K562 (cell line): ENCODE measurements around the gene NAA11. TPM values are rescaled to one million over a fixed set of nuclear protein-coding genes. Genes with fewer than 3 reads are reported as not detected.
A peak's percentile ranks its signal among the peaks of the same experiment; 100 is the strongest.

ENCODE experiments used
- NFIC ChIP-seq: fragments of 450-650 bp; IDR thresholded peaks from 2 replicates; pipeline ENCODE4 v1.6.1; 2017; ENCODE audit warnings: mild to moderate bottlenecking, inconsistent platforms
- OTX1 ChIP-seq: fragments of 450-650 bp; formaldehyde crosslinking; IDR thresholded peaks from 2 replicates; pipeline ENCODE4 v1.4.0; 2022; ENCODE audit warnings: mild to moderate bottlenecking
- TEAD2 ChIP-seq: fragments of 450-650 bp; IDR thresholded peaks from 2 replicates; pipeline ENCODE4 v1.6.1; 2016; ENCODE audit warnings: missing genetic modification characterization, control low read depth, missing compliant biosample characterization
- polyA plus RNA-seq, 8 experiments: library from polyadenylated mRNA; depleted of rRNA in 4 of 8; stranded (reverse) in 5 of 8; unstranded in 3 of 8; fragments of >200 nt; fragmentation: Nextera tagmentation in 2 of 8; fragmentation: Illumina TruSeq in 1 of 8; extraction: Ambion mirVana in 2 of 8; extraction: Trizol in 1 of 8; gene quantifications; 2 replicates each; pipeline versions ENCODE4 v1.2.1 to v1.2.3, GENCODE V29; 2011 to 2014; ENCODE audit warnings: inconsistent platforms in 1 of 8, missing spikeins in 1 of 8
- total RNA-seq, 7 experiments: library from RNA; depleted of rRNA in 6 of 7; stranded (reverse); fragments of >200 nt in 6 of 7; fragmentation: Illumina TruSeq in 2 of 7; extraction: Trizol in 2 of 7; gene quantifications; 2 replicates each; pipeline versions ENCODE4 v1.2.1 to v1.2.3, GENCODE V29; 2011 to 2021; ENCODE audit warnings: low replicate concordance in 1 of 7
- TF ChIP-seq, protein P1 (sequence below), 2 experiments: fragments of 450-650 bp in 1 of 2; IDR thresholded peaks; 2 replicates each; pipeline ENCODE4 v1.6.1; 2011 to 2017; ENCODE audit warnings: low read depth in 2 of 2, antibody characterized with exemption in 1 of 2, borderline replicate concordance in 1 of 2, low read length in 1 of 2, mild to moderate bottlenecking in 1 of 2, mixed read lengths in 1 of 2; ENCODE audit not compliant: control insufficient read depth in 1 of 2
- TF ChIP-seq, protein P2 (sequence below), 3 experiments: fragments of 200-800 bp in 1 of 3; sonication (Bioruptor generic) in 1 of 3; sonication (generic) in 1 of 3; formaldehyde crosslinking in 1 of 3; IDR thresholded peaks; 2 replicates each; pipeline versions ENCODE4 v1.6.1 to v1.8.0; 2016 to 2022; ENCODE audit warnings: mild to moderate bottlenecking in 2 of 3, missing compliant biosample characterization in 2 of 3, missing genetic modification characterization in 2 of 3, missing genetic modification reagents in 1 of 3

Gene NAA11
- total and polyA plus RNA-seq, 9 of the 15 experiments (the other 6 are each of a cell fraction or from before 2014, with no cell fraction given), result 17.1 to 34.6 (median 23.1) TPM

DNA sequence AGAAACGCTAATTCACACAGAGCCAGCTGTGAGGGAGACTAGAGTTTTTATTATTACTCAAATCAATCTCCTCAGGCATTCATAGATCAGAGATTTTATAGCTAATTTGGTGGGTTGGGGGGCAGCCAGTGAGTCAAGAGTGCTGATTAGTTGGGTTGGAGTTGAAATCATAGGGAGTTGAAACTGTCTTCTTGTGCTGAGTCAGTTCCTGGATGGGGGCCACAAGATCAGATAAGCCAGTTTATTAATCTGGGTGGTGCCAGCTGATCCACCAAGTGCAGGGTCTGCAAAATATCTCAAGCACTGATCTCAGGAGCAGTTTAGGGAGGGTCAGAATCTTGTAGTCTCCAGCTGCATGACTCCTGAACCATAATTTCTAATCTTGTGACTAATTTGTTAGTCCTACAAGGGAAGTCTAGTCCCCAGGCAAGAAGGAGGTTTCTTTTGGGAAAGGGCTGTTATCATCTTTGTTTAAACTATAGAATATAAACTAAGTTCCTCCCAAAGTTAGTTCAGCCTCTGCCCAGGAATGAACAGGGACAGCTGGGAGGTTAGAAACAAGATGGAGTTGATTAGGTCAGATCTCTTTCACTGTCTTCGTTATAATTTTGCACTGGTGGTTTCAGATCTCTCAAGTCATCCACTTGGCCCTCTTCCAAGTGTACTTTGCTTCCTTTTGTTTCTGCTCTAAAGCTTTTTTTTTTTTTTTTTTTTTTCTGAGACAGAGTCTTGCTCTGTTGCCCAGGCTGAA is 5.4 kb upstream of the NAA11 start (continued):
- TF ChIP-seq, protein P1, sequence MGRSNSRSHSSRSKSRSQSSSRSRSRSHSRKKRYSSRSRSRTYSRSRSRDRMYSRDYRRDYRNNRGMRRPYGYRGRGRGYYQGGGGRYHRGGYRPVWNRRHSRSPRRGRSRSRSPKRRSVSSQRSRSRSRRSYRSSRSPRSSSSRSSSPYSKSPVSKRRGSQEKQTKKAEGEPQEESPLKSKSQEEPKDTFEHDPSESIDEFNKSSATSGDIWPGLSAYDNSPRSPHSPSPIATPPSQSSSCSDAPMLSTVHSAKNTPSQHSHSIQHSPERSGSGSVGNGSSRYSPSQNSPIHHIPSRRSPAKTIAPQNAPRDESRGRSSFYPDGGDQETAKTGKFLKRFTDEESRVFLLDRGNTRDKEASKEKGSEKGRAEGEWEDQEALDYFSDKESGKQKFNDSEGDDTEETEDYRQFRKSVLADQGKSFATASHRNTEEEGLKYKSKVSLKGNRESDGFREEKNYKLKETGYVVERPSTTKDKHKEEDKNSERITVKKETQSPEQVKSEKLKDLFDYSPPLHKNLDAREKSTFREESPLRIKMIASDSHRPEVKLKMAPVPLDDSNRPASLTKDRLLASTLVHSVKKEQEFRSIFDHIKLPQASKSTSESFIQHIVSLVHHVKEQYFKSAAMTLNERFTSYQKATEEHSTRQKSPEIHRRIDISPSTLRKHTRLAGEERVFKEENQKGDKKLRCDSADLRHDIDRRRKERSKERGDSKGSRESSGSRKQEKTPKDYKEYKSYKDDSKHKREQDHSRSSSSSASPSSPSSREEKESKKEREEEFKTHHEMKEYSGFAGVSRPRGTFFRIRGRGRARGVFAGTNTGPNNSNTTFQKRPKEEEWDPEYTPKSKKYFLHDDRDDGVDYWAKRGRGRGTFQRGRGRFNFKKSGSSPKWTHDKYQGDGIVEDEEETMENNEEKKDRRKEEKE (IDR thresholded peaks at IDR 0.05; ENCODE audit: borderline replicate concordance in 1 of 2, control insufficient read depth in 1 of 2, low read depth in 2 of 2, low read length in 1 of 2), result no peak
- TF ChIP-seq TEAD2 (tag) (peak; percentile 42; the same call in 1 of the 2 replicates), OTX1 (CRISPR knock-in tag) (no peak), NFIC (peak; percentile 84)
- TF ChIP-seq, protein P2, sequence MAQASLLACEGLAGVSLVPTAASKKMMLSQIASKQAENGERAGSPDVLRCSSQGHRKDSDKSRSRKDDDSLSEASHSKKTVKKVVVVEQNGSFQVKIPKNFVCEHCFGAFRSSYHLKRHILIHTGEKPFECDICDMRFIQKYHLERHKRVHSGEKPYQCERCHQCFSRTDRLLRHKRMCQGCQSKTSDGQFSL (CRISPR knock-in tag; IDR thresholded peaks at IDR 0.05), result no peak
- TF ChIP-seq, protein P2 (tag; IDR thresholded peaks at IDR 0.05), result peak in 1 of 2 experiments; percentile 78; a peak in 1 of 4 replicates
